Inferior parietal cortex (tissue), 1 donor: ENCODE data around the gene WDR70.
A peak's percentile ranks its signal among the peaks of the same experiment; 100 is the strongest.
"Not testable (repeated sequence)": the region's sequence is repeated elsewhere in the genome, so short reads cannot be mapped to it uniquely, and the experiment has no call there.

Experiments used
- DNase-seq: peaks from one replicate; pipeline ENCODE4 v3.0.0-alpha.2; 2016; ENCODE audit errors: extremely low spot score

Gene WDR70

GRCh38 chr5:37379100-37379628 is at the start of gene WDR70:
Gene WDR70 (plus strand): TSS chr5:37379318. CDS start chr5:37379368, 50 bp downstream.
- peak; percentile 89 for DNase-seq

GRCh38 chr5:37334754-37335153 is 44.4 kb upstream of the WDR70 start:
- not testable (repeated sequence) for DNase-seq

- not testable (repeated sequence) for DNase-seq
Observed at GRCh38 chr5:37342741-37343140, 36.4 kb upstream of the WDR70 start.

GRCh38 chr5:37355161-37355560 is 24.0 kb upstream of the WDR70 start:
- DNase-seq = no peak

DNA sequence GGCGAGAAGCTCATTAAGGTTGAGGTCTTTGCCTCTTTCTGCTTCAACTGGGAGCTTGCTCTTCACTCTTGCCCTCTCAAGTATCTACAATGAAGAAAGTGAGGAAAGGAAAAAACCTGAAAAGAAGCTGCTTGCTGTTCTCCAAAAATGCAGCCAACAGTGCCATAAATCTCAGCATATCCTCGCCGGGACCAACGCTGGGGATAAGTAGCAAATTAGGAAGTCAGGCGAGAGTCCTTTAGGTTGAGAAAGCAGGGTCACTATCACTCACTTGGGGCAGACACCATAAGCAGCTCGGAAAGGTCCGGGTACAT is 8.6 kb upstream of the WDR70 start:
- no peak for DNase-seq

- peak; percentile 97 for DNase-seq
Observed at GRCh38 chr5:37370864-37371726, 8.0 kb upstream of the WDR70 start, which contains the start of gene NUP155. Gene NUP155 (minus strand): TSS chr5:37371106. CDS start chr5:37370977, 129 bp downstream.

DNA sequence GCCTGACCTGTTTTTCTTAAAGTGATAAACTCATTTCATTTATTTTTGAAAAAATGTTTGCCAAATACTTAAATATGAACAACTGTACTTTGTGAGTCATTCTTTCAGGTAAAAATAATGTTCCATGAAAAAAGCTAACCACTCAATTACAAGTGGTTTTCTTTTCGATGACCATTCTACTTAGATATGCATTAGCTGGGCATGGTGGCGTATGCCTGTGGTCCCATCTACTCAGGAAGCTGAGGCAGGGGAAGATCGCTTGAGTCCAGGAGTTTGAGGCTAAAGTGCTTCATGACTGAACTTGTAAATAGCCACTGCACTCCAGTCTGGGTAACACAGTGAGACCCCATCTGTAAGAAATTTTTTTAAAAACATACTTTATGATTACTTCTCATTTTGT is 4.0 kb upstream of the WDR70 start:
- DNase-seq = no peak

- DNase-seq = not testable (repeated sequence)
Observed at GRCh38 chr5:37378066-37378465, 1.1 kb upstream of the WDR70 start.

- DNase-seq = no peak
Observed at GRCh38 chr5:37391591-37391990, 12.5 kb downstream of the WDR70 start.

- no peak for DNase-seq
Observed at GRCh38 chr5:37396352-37396751, 17.2 kb downstream of the WDR70 start.

DNA sequence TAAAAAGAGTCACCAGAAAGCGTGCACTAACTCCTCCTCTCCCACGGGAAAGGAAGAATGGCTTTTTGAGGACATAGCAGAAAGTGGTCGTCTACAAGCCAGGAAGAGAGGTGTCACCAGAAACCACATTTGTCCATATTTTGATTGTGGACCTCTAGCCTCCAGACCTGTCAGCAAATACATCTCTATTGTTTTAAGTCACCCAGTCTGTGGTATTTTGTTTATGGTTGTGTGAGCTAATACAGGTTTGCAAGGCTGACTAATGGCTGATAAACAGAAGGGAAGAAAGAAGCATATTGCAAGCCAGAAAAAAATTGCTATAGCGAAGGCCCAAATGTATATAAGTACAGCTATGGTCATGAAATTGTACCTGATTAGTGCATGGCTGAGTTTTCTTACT is 21.4 kb downstream of the WDR70 start:
- no peak for DNase-seq

GRCh38 chr5:37412515-37412914 is 33.4 kb downstream of the WDR70 start:
- no peak for DNase-seq

DNA sequence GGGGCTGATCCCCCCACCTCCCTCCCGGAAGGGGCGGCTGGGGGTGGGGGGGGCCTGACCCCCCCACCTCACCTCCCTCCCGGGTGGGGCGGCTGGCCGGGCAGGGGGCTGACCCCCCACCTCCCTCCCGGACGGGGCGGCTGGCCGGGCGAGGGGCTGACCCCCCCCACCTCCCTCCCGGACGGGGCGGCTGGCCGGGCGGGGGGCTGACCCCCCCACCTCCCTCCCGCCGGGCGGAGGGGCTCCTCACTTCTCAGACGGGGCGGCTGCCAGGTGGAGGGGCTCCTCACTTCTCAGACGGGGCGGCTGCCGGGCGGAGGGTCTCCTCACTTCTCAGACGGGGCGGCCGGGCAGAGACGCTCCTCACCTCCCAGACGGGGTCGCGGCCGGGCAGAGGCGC is 36.3 kb downstream of the WDR70 start:
- not testable (repeated sequence) for DNase-seq

- DNase-seq = no peak
Observed at GRCh38 chr5:37417347-37417746, 38.2 kb downstream of the WDR70 start.

DNA sequence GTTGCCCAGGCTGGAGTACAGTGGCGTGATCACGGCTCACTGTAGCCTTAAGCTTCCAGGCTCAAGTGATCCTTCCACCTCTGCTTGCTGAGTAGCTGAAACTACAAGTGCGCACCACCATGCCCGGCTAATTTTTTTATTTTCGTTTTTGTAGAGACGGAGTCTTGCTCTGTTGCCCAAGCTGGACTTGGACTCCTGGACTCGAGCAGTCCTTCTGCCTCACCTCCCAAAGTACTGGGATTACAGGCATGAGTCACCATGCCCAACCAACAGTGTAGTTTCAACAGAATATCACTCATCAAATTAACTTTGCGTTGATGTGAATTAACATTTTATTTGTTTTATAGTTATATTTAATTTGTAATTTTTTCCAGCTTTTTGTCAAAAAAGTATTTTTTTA is 45.3 kb downstream of the WDR70 start:
- no peak for DNase-seq

- DNase-seq = no peak
Observed at GRCh38 chr5:37428044-37428443, 48.9 kb downstream of the WDR70 start.

- no peak for DNase-seq
Observed at GRCh38 chr5:37435261-37435660, 56.1 kb downstream of the WDR70 start.

- no peak for DNase-seq
Observed at GRCh38 chr5:37436146-37436934, 57.2 kb downstream of the WDR70 start.

- no peak for DNase-seq
Observed at GRCh38 chr5:37437711-37438110, 58.6 kb downstream of the WDR70 start.

DNA sequence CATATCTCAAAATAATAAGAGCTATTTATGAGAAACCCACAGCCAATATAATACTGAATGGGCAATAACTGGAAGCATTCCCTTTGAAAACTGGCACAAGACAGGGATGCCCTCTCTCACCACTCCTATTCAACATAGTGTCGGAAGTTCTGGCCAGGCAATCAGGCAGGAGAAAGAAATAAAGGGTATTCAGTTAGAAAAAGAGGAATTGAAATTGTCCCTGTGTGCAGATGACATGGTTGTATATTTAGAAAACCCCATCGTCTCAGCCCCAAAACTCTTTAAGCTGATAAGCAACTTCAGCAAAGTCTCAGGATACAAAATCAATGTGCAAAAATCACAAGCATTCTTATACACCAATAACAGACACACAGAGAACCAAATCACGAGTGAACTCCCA is 66.7 kb downstream of the WDR70 start:
- DNase-seq = not testable (repeated sequence)

GRCh38 chr5:37448941-37449340 is 69.8 kb downstream of the WDR70 start:
- no peak for DNase-seq

GRCh38 chr5:37451991-37452390 is 72.9 kb downstream of the WDR70 start:
- not testable (repeated sequence) for DNase-seq

- not testable (repeated sequence) for DNase-seq
Observed at GRCh38 chr5:37453252-37453651, 74.1 kb downstream of the WDR70 start.
